DND-41 (cell line): ENCODE results near the gene ERC2.

ENCODE experiments used
- EZH2 ChIP-seq: IDR thresholded peaks from 3 replicates; pipeline ENCODE4 v1.6.1; 2012; ENCODE audit warnings: borderline replicate concordance, low read depth, mild to moderate bottlenecking, moderate library complexity, low read length, inconsistent platforms; ENCODE audit not compliant: severe bottlenecking
- TF ChIP-seq, protein P1 (sequence below): IDR thresholded peaks from 2 replicates; pipeline ENCODE4 v1.5.1; 2012; ENCODE audit warnings: borderline replicate concordance, low read length, moderate library complexity, mild to moderate bottlenecking; ENCODE audit not compliant: poor library complexity, severe bottlenecking; ENCODE audit errors: extremely low read depth

DNA sequence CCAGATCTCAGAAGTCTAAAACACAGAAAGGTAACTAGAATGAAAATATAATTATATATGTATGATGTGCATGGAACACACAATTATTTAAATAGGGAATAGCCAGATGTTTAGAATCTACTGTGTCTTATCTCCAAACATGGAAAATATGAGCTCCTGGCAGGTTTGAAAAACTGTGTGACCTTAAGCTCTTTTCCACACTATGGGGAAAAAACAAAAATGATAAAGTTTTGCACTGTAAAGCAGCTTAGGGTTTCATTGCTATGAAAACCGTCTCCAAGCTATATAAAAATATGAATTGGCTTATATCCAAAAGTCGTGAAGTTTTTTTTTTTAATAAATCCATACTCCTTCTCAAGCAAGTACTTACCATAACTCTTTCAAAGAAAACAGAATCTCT lies 159.8 kb downstream of the ERC2 start:
- TF ChIP-seq, protein P1, sequence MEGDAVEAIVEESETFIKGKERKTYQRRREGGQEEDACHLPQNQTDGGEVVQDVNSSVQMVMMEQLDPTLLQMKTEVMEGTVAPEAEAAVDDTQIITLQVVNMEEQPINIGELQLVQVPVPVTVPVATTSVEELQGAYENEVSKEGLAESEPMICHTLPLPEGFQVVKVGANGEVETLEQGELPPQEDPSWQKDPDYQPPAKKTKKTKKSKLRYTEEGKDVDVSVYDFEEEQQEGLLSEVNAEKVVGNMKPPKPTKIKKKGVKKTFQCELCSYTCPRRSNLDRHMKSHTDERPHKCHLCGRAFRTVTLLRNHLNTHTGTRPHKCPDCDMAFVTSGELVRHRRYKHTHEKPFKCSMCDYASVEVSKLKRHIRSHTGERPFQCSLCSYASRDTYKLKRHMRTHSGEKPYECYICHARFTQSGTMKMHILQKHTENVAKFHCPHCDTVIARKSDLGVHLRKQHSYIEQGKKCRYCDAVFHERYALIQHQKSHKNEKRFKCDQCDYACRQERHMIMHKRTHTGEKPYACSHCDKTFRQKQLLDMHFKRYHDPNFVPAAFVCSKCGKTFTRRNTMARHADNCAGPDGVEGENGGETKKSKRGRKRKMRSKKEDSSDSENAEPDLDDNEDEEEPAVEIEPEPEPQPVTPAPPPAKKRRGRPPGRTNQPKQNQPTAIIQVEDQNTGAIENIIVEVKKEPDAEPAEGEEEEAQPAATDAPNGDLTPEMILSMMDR, result no peak
- TF ChIP-seq EZH2, result no peak
